T-helper 9 cell (primary cell): ENCODE measurements around the gene RNF217.
"Not testable (repeated sequence)": the region's sequence is repeated elsewhere in the genome, so short reads cannot be mapped to it uniquely, and the experiment has no call there.

Source experiments
- DNase-seq: peaks from one replicate; pipeline ENCODE4 v3.0.0-alpha.2; 2020
- total RNA-seq, 2 donors: gene quantifications; one replicate each; lab custom pipeline; 2026; lab: John Stamatoyannopoulos, UW

RNF217 gene
- 0.63 to 2.7 reads per million in 2 donors for total RNA-seq

DNA sequence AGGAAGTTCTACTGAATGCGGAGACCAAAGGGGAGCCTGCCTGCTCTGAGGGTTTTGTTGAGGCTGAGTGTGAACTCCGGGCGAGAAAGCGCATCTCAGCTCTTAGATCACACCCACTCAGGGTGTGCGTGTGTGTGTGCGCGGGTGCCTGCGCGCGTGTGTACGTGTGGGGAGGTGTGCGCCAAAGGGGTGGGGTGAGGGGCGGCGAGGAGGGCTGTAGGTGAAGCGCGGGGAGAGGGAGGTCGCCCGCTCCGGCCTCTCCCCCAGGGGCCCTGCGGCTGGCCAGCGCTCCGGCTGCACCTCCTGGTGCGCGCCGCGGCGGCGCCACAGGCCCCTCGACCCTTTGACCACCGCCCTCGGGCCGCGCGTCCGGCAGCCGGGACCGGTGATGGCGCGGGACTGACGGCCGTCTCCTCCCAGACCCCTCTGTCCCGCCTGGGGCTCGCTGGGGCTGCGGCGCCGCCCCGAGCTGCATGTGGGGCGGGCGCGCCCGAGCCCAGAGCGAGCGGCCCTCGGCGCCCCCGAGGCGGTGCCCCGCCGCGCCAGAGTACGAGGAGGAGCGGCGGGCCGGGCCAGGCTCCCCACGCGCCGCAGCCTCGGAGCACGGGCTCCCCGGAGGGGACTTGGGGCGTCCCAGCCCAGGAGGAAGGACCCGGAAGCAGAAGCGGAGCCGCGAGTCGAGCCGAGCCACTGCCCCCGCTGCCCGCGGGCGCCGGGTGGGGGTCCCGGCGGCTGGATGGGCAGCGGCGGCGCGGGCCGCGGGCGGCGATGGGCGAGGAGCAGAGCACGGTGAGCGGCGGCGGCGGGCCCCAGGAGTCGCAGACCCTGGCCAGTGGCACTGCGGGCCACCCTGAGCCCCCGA is at the start of gene RNF217:
RNF217 (plus strand) TSS at position 661 of the 862 bp plus-strand sequence; CDS start at position 769, 108 bp downstream.
- DNase-seq, result no peak

- no peak for DNase-seq
These were observed 49.2 kb upstream of the RNF217 start for GRCh38 chr6:124913056-124913455.

DNA sequence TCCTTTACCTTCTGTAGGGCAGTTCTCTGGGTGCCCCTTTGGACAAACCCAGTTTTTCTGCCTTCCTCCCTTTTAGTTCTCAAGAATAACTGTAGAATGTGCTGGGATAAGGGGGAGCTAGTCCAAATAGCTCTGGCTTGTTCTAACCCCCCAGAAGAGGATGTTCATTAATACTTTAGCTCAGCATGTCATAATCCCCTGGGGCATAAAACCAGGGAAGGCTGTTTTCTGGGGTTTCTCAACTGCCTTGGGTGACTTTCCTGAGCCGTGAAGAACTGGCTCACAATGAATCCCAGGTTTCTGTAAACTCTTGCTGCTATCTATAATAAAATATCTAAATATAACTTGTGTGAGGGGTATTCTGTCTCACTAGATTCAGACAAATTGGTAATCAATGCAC is 44.5 kb upstream of the RNF217 start:
- DNase-seq, result no peak

DNA sequence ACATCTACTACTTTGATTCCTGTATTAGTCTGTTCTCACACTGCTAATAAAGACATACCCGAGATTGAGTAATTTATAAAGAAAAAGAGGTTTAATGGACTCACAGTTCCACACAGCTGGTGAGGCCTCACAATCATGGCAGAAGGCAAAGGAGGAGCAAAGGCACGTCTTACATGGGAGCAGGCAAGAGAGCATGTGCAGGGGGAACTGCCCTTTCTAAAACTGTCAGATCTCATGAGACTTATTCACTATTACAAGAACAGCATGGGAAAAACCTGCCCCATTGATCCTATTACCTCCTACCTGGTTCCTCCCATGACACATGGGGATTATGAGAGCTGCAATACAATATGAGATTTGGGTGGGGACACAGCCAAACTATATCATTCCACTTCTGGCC is 42.5 kb upstream of the RNF217 start:
- DNase-seq, result not testable (repeated sequence)

- DNase-seq, result no peak
These were observed 37.9 kb upstream of the RNF217 start for GRCh38 chr6:124924333-124924759.

DNA sequence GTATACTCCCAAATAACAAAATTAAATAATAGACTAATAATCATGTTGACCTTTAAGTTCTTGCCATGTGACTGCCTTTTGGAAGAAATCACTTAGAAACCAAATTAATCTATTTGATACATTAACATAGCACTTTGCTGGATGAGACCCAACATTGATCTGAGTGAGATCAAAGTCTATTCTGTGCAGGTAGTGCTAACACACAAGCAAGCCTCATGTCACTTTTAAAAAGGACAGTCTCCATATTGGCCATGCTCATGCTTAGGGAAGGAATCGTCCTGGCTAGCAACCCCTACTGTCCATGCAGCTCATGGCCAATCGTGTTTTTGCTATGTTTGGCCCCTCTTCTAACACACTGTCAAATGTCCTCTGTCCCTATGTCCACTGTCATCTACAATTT is 35.8 kb upstream of the RNF217 start:
- no peak for DNase-seq

DNA sequence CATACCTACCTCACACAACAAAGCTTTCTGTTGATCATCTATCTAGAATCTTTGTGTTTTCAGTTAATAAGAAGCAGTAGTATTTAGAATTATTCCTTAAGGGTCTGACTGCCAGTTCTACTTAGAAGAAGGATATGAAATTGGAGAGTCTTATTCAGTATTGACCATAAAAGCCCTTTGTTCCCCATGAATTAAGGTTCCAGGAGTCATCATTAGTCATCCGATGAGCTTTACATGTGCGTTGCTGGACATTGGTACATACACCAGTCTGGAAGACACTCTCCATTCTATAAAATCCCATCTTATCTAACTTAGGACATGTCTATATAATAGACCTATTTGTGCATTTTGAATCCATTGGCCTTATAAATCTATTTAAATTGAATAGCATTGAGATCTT is 34.4 kb upstream of the RNF217 start:
- DNase-seq, result no peak

DNA sequence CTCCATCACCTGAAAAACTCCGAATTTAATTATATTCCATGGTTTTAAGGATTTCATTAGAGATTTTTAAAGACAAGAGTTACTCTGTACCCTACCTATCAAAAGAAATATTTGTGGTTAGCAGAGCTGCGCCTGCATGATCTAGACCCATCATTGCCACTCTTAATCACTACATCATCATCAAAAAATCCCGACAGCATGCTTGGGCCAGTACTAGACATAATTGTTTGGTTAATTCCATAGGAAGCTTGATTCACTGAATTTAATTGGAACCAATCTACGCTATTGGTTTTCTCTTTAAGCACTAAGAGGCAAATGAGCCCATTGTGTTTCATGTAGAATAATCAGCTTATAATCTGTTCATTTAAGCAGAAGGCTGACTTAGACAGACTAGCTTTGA is 33.4 kb upstream of the RNF217 start:
- DNase-seq, result no peak

DNA sequence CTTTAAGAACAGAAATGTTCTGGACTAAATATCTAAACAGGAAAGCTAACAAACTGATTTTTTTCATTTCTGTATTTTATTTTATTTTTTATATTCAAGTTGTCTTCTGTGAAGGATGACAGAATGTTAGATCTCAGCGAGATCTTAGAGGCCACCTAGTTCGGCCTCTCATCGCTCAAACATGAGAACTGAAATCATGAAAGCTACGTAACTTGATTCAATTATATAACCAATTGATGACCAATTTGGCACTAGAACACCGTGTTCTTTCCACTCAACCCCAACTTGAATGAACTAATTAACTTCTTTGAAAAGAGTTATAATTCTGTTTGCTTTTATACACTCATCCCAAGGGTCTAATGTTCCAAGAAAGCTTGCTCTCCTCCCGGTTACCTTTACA is 24.6 kb upstream of the RNF217 start:
- no peak for DNase-seq

DNA sequence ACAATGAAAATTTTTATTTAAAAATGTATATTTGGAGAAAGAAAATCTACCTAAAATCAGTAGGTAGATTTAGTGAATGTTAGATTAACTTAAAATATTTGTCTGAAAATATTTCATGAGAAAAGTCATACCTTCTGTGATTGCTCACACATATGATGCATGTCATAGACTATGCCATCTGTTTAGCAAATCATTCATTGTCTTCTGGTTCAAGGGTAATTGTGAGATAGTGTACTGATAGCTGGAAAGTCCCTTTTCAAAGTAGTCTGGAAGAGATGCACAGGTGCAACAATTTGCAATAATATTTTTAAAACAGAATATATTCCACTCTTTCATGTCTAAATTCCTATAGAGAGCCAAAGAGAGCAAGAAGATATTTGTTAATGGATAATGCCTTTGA is 21.0 kb upstream of the RNF217 start:
- DNase-seq, result no peak

GRCh38 chr6:124943658-124944057 is 18.6 kb upstream of the RNF217 start:
- DNase-seq, result no peak

DNA sequence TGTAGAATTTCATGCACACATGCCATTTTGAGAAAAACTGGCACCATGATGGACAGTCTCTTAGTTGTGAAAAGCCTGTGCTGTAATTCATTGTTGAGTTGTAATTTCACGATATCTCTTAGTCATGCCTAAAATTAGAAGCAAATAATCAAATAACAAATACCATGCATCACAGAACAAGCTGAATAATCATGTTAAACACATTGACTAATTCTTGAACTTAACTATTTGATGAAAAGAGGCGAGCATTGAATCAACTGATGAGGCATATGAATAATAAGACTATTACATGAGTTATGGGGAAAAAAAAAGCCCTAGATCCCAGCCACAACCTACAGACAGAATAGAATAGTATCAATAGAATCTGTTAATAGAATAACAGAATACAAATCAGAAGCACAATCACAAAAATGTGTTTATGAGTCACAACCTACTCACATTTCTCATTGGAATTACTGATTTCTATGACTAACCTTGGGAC is 14.2 kb upstream of the RNF217 start:
- DNase-seq, result no peak

DNA sequence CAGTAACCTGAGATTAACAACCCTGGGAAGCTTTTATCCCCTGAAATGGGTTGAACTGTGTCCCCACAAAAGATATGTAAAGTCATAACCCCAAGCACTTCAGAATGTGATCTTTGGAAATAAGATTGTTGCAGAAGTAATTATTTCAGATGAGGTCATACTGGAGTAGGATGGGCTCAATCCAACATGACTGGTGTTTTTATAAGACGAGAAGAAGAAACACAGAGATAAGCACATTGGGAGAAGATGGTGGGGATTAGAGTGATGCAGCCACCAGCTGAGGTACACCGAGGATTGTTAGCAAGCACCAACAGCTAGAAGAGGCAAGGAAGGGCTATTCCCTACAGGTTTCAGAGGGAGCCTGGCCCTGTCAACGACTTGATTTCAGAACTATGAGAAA is 12.5 kb upstream of the RNF217 start:
- DNase-seq, result no peak

DNA sequence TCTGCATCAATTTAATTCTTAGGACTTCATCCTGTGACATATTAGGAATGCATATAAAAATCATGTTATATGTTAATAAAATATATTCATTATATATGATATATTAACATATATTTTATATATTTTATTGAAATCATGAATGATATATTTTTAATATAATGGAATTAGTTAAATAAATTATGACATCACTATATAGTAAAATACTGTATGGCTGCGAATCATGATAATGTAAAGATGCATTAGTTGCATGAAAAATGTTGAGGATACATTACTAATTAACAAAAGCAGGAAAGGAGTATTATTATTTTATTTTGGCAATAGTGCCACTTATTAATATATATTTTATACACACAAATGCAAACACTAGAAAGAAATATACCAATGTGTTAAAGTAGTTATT is 8.4 kb upstream of the RNF217 start:
- no peak for DNase-seq

DNA sequence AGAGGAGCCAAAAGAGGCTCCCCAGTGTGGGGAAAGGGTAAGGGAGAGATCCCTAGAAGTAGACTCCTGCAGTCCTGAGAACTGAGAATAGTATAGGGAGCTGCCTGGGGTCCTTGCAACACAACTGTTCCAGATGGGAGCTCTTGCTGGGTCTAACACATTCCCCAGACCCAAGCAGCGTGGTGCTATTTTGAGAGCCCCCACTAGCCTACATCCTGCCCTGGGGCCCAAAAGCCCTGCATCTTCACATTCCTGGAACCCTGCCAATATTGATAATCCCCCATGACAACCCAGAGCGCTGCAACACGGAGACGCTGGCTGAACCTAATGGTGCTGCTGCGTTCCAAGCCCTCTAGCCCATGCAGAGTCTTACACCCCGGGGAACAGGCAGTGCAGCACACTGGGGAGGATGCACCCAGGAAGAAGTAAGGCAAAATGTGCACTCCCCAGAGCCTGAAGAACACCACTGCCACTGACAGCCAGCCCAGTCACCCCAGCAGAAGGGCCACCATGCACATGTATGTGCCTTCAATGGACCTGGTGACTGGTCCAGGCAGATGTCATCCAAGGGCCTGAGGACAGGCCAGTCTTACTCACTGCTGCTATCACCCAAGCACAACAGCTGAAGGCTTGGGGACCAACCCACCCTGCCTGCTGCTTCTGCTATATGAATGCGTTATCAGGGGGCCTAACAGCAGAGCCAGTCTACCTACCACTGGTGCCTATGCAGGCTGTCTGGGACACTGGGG is 7.0 kb upstream of the RNF217 start:
- DNase-seq, result no peak

DNA sequence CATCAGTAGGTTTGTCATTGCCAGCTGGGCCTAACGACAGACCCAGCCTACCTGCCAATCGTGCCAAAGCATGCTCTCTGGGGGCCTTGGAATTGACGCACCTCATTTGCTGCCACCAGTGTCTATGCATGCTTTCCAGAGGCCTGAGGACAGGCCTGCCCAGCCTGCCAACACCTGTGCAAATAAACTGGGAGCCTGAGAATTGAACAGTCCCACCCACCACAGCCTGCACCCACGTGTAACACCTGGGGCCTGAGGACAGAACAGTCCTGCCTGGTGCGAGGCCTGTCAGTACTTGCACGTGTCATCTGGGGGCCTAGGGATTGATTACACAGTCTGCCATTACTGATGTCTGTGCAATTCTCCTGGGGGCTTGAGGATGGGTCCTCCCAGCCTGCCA is 6.2 kb upstream of the RNF217 start:
- no peak for DNase-seq

DNA sequence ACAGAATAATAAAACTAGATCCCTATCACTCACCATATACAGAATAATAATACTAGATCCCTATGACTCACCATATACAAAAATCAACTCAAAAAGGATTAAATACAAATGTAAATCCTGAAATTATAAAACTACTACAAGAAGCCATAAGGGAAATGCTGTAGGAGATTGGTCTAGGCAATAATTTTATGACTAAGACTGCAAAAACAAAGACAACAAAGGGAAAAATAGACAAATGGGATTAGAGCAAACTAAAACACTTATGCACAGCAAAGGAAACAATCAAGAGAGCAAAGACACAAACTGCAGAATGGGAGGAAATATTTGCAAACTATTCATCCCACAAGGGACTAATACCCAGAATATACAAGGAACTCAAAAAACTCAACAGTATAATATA is 4.1 kb upstream of the RNF217 start:
- no peak for DNase-seq

- DNase-seq, result no peak
These were observed 3.4 kb upstream of the RNF217 start for GRCh38 chr6:124958759-124959354.

- no peak for DNase-seq
These were observed 1.3 kb upstream of the RNF217 start for GRCh38 chr6:124960757-124961463.

DNA sequence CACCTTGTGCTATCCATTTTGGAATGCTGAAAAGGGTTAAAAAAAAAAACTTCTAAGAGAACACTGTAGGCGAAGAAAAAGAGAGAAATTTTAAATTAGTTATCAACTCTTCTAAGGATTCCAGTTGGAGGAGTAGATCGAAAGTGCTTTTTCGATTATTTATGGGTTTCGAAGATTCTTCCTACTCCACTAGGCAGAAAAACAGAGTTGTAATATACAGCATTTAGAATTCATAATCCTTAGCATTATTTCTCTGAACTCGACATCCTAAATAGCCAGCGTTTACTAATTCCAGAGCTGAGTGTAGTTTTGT is 817 bp upstream of the RNF217 start:
- no peak for DNase-seq

DNA sequence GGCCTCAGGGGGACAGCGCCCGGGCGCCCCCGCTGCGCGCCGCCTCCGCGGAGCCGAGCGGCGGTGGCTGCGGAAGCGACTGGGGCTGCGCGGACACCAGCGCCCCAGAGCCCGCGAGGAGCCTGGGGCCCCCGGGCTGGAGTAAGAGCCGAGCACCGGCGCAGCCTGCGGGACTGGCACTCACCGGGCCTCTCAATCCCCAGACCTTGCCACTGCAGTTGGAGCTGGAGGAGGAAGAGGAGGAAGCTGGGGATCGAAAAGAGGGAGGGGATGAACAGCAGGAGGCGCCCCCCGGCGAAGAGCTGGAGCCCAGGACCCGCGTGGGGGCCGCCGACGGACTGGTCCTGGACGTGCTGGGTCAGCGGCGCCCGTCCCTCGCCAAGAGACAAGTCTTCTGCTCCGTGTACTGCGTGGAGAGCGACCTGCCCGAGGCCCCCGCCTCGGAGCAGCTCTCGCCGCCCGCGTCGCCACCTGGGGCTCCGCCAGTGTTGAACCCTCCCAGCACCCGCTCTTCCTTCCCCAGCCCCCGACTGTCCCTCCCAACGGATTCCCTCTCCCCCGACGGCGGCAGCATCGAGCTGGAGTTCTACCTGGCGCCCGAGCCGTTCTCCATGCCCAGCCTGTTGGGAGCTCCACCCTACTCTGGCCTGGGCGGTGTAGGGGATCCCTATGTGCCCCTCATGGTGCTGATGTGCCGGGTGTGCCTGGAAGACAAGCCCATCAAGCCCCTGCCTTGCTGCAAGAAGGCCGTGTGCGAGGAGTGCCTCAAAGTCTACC is 590 bp downstream of the RNF217 start:
- no peak for DNase-seq

GRCh38 chr6:124963416-124963785 is 1.2 kb downstream of the RNF217 start:
- DNase-seq, result no peak
